GM19452 (cell line): ENCODE results near the gene PYGB.

ENCODE experiments used
- ATAC-seq: cut with Tn5 transposase; IDR thresholded peaks from one replicate; pipeline ENCODE4 v1.9.1; 2021; ENCODE audit not compliant: unreplicated experiment

Gene PYGB

GRCh38 chr20:25247956-25248785, at the start of gene PYGB:
Gene PYGB (plus strand): TSS chr20:25248085. CDS start chr20:25248179, 94 bp downstream.
- peak; percentile 67 for ATAC-seq

GRCh38 chr20:25198663-25199383, 49.1 kb upstream of the PYGB start:
- no peak for ATAC-seq

DNA sequence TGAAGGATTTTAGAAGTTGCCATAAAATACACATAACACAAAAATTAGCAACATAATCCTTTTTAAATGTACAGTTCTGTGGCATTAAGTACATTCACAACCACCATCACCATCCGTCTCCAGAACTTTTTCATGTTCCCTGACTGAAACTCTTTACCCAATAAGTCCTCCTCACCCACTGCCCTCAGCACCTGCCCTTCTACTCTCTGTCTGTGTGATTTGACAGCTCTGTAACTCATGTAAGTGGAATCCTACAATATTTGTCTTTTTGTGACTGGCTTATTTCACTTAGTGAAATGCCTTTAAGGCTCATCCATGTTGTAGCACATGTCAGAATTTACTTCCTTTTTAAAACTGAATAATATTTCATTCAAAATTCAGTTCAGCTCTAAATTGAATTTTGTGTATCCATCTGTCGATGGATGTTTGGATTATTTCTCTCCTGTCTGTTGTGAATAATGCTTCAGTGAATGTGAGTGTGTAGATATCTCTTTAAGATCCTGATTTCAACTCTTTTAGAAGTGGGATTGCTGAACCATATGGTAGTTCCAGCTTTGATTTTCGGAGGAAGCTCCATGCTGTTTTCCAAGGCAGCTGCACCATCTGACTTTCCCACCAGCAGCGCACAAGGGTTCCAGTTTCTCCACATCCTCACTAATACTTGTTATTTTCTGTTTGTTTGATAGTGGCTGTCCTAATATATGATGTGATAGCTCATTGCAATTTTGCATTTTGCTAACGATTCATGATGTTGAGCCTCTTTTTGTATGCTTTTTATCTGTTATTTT, 48.2 kb upstream of the PYGB start:
- no peak for ATAC-seq

DNA sequence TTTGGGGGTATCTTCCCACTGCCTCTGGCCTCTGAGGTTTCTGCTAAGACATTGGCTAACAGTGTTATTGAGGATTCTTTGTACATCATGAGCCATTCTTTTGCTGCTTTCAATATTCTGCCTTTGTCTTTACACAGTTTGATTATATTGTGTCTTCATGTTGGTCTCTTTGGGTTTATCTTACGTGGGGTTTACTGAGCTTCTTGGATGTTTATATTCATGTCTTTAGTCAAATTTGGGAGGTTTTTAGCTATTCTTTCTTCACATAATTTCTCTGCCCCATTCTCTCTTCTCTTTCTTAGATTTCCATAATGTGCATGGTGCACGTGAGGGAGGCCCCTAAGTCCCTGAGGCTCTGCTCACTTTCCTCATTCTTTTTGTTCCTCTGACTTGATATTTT, 44.8 kb upstream of the PYGB start:
- no peak for ATAC-seq

- ATAC-seq, result no peak
These were observed 44.0 kb upstream of the PYGB start for GRCh38 chr20:25203871-25204320.

- no peak for ATAC-seq
These were observed 43.2 kb upstream of the PYGB start for GRCh38 chr20:25204550-25205276.

DNA sequence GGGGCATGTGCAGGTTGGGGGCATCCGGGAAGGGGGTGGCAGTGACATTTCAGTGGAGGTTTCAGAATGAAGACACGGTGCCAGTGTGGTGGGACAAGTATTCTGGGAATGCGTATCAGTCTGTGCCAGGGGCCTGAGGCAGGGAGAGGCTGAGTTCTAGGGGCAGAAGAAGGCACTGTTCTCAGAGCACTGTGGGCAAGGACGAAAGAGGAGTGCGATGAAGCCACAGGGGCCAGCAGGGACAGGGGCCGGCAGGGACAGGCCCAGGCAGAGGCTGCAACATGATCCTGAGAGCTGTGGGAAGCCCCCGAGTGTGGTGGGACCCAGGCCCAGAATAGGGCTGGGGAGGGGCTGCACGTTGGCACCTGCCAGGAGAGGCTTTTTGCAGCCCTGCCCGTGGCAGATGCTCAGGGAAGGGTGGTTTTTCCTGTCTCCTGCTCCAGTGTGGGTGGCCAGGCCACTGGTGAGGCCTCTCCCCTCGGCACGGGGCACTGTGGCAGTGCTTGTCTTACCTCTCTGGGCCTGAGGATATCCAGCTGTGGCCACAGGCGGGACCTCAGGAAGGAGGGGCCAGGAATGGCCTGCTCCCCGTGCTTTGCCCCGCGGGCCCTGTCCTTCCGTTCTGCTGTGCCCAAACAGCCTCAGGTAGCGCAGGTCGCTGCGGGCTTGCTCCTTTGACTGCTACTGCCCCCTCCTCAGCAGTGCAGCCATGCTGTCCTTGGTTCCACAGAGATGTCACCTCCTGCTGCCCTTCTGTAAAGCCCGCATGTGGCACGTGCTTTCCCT, 42.4 kb upstream of the PYGB start:
- no peak for ATAC-seq

GRCh38 chr20:25206063-25206403, 41.9 kb upstream of the PYGB start:
- ATAC-seq, result no peak

GRCh38 chr20:25206548-25206947, 41.3 kb upstream of the PYGB start:
- ATAC-seq, result no peak

GRCh38 chr20:25207149-25207959, 40.5 kb upstream of the PYGB start:
- no peak for ATAC-seq

- no peak for ATAC-seq
These were observed 39.8 kb upstream of the PYGB start for GRCh38 chr20:25207960-25208534.

DNA sequence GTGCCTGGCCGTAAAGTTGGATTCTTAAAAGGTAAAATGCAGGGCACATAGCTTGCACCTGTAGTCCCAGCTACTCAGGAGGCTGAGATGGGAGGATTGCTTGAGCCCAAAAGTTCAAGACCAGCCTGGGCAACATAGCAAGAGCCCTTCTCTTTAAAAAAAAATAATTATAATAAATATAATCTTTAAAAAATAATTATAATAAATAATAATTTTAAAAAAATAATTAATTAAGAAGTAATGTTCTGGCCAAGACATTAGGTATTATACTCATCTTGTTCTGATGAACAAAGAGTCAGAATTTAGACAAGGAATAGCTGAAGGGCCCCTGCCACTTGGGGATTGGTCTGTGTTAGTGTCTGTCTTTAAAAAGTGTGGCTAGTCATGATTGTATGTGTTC, 38.5 kb upstream of the PYGB start:
- no peak for ATAC-seq

DNA sequence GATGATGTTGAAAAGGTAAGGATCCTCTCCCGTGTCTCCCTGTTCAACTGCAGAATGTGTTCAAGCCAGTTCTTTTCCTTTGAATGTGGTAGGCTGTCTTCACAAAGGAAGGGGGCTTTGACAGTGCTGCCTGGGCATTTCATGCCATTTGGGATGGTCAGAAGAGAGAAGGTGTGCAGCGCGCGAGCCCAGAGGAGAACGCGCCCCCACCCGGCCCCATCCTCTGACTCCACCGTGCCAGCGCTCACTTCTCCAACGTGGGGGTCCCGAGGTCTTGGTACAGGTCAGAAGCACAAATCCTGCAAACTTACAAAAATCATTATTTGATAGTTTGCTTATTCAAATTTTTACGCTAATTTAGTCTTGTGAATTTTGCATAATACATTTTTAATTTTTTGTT, 38.0 kb upstream of the PYGB start:
- ATAC-seq, result no peak

GRCh38 chr20:25211273-25211672, 36.6 kb upstream of the PYGB start:
- ATAC-seq, result no peak

DNA sequence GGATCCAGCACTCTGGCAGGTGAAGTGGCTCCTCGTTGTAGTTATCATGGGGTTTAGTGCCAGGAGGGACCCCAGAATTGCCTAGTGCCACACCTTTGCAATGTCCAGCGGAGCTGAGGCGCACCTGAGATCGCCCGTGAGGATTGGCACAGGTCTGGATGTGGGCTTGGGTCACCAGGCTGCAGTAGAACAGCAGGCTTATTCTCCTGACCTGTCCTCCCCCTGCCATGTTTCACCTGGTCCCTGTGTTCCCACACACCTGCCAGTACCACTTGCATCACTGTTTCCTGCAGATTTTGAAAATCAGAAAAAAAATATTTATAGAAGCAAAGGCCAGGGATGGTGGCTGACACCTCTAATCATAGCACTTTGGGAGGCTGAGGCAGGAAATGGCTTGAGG, 35.6 kb upstream of the PYGB start:
- no peak for ATAC-seq

DNA sequence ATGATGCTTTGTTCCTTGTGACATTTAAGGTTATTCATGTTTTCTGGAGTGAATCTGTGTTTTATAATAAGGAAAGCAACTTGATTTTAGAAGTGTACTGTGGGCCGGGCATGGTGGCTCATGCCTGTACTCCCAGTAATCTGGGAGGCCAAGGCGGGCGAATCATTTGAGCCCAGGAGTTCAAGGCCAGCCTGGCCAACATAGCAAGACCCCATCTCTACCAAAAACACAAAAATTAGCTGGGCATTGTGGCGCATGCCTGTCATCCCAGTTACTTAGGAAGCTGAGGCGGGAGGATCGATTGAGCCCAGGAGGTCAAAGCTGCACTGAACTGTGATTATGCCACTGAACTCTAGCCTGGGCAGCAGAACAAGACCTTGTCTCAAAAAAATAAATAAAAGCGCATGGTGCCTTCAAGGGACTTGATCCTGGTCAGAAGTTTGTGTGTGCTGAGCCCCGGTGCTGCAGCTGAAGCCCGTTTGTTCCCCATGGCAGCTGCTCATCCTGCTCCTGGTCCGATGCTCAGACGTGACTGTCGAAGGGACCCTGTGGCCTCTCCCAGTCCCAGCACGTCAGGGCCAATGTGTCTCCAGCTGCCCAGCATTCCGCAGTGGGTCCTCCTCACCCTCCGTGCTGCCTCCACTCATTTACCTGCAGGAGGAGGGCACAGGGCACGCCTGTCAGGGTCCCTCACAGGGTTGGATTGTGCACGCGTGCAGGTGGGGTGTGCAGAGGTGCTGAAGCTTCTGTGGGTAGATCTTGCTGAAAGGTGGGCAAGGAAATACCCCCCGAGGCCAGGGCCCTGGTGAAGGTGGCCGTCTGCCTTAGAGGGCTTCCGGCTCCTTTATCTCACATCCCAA, 34.1 kb upstream of the PYGB start:
- ATAC-seq, result no peak

DNA sequence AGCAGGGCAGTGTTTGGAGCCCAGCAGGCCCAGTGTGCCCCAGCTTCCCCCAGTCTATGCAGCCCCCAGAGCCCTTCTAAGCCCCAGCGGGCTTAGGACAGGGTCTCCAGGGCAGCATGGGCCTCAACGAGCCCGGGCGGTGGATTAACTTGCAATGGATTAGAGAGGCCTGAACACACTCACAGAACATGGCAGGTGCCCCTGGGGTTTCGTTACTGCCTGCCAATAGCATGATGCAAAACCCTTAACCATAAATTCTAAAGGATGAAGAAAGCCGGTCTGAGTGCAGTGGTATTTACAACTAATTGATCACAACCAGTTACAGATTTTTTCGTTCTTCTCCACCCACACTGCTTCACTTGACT, 33.5 kb upstream of the PYGB start:
- no peak for ATAC-seq

- ATAC-seq, result no peak
These were observed 33.1 kb upstream of the PYGB start for GRCh38 chr20:25214819-25215218.
